Activated naive CD4-positive, alpha-beta T cell treated with anti-CD3 and anti-CD28 coated beads, Interleukin-2, amount 50 U/mL, for 24 hours (primary cell): ENCODE results near the gene SRGAP3.

Experiments used
- H3K27ac Mint-ChIP-seq: one replicate; pipeline ENCODE4 v1.8.0; 2021; ENCODE audit warnings: mild to moderate bottlenecking, mixed read lengths
- H3K27me3 Mint-ChIP-seq: one replicate; pipeline ENCODE4 v1.8.0; 2021; ENCODE audit warnings: mixed read lengths
- H3K36me3 Mint-ChIP-seq: one replicate; pipeline ENCODE4 v1.8.0; 2021; ENCODE audit warnings: mixed read lengths
- H3K4me1 Mint-ChIP-seq: one replicate; pipeline ENCODE4 v1.8.0; 2021; ENCODE audit warnings: mixed read lengths
- H3K4me3 Mint-ChIP-seq: one replicate; pipeline ENCODE4 v1.8.0; 2021; ENCODE audit warnings: mild to moderate bottlenecking, mixed read lengths
- H3K9me3 Mint-ChIP-seq: one replicate; pipeline ENCODE4 v1.8.0; 2021; ENCODE audit warnings: mixed read lengths

Gene SRGAP3

DNA sequence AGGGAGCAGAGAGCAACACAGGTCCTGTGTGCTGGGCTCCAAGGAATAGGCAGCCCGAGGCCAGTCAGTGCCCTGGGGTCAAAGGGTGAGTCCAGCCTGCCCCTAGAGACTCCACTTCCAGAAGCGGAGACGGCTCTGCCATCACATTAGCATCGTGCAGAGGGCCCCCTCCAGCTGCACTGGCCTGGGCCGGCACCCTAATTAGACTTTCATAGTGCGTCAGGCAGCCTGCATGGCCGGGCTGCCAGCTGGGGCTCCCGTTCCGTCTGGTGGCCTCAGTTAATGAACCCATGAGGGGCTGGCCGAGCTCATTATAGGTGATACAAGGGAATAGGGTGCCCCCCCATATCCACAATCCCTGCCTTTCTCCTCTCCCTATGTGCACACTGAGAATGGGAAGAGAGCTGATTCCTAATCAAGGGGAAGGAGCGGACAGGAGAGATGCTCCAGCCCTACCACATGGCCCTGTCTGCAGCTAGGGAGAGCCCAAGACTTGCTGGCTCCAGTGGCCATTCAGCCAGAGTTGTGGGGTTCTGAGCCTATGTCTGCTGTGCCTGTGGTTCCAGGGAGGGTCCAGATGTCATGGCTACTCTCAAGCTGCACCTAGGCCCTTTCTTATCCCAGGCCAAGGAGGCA lies 128.0 kb downstream of the SRGAP3 start:
- Mint-ChIP-seq H3K9me3 (no peaks in the 10 kb centered on the region), H3K27me3 (no peaks in the 10 kb centered on the region), H3K4me1 (no peaks in the 10 kb centered on the region)

GRCh38 chr3:9119331-9119730 lies 130.1 kb downstream of the SRGAP3 start:
- no peaks in the 10 kb centered on the region for H3K4me1 Mint-ChIP-seq
- H3K4me3 Mint-ChIP-seq, result no peak overlapping the region
- no peak overlapping the region for H3K27ac Mint-ChIP-seq
- no peaks in the 10 kb centered on the region for H3K36me3 Mint-ChIP-seq
- H3K9me3 Mint-ChIP-seq, result no peaks in the 10 kb centered on the region
- no peaks in the 10 kb centered on the region for H3K27me3 Mint-ChIP-seq

More for the DNA sequence above, 128.0 kb downstream of the SRGAP3 start:
- H3K36me3 Mint-ChIP-seq, result no peaks in the 10 kb centered on the region
- H3K4me3 Mint-ChIP-seq, result no peak overlapping the region
- no peak overlapping the region for H3K27ac Mint-ChIP-seq

DNA sequence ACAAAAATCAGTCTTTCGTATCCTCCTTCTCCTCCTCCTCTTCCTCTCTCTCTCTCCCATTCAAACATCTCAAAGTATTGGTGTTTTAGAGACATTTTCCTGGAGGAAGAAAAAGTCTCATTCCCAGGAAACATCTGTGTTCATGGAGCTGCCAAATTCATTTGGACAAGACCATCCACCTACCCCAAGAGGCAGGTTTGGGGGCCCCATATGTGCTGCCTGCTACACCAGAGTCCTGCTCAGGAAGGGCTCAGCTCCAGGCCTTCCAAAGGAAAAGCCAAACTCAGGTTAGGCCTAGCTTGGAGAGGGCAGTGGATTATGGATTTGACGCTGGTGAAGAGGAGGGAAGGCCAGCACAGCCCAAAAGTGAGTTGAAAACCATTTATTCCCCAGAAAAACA lies 131.2 kb downstream of the SRGAP3 start:
- no peaks in the 10 kb centered on the region for H3K27me3 Mint-ChIP-seq
- H3K4me1 Mint-ChIP-seq, result no peaks in the 10 kb centered on the region
- no peaks in the 10 kb centered on the region for H3K36me3 Mint-ChIP-seq
- H3K27ac Mint-ChIP-seq, result no peak overlapping the region
- no peaks in the 10 kb centered on the region for H3K9me3 Mint-ChIP-seq
- H3K4me3 Mint-ChIP-seq, result no peak overlapping the region

DNA sequence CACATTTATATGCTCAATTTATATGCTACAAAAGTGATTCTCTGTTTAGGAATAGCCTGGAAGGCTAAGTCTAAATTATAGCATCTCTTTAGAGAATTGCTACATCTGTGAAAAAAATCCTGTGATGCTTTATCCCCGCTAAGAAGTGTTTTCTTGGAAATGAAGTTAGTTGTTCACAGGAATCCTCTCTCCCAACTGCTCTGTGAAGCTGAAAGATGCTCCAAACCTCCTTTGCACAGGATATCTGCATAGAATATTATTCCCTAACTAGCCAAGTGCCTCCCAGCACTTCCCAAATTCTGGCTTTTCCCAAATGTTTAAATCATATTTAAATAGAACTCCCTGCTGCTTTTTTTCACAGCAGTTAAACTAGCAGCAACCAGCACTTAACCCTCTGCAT lies 132.2 kb downstream of the SRGAP3 start:
- H3K36me3 Mint-ChIP-seq, result no peaks in the 10 kb centered on the region
- no peak overlapping the region for H3K27ac Mint-ChIP-seq
- no peak overlapping the region for H3K4me3 Mint-ChIP-seq
- H3K9me3 Mint-ChIP-seq, result no peaks in the 10 kb centered on the region
- no peaks in the 10 kb centered on the region for H3K27me3 Mint-ChIP-seq
- no peaks in the 10 kb centered on the region for H3K4me1 Mint-ChIP-seq

DNA sequence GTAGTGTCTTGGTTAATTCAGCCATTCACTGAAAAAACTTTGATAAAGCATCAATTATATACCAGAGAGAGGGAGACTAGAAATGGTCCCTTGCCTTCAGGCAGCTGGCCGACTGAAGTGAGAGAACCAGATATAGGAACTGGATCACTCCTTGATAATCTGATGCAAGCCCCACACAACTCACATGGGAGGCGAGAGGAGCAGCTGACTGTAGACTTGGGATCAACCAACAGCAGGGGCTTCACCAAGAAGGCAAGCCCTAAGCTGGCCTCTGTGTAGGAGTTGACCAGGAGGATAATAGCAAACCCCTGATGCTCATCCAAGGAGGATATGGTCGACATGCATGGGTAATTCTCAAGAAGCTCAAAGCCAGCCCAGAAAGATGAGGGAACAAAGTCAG lies 133.1 kb downstream of the SRGAP3 start:
- H3K36me3 Mint-ChIP-seq, result no peaks in the 10 kb centered on the region
- H3K4me1 Mint-ChIP-seq, result no peaks in the 10 kb centered on the region
- no peak overlapping the region for H3K27ac Mint-ChIP-seq
- no peaks in the 10 kb centered on the region for H3K27me3 Mint-ChIP-seq
- H3K9me3 Mint-ChIP-seq, result no peaks in the 10 kb centered on the region
- H3K4me3 Mint-ChIP-seq, result no peak overlapping the region

DNA sequence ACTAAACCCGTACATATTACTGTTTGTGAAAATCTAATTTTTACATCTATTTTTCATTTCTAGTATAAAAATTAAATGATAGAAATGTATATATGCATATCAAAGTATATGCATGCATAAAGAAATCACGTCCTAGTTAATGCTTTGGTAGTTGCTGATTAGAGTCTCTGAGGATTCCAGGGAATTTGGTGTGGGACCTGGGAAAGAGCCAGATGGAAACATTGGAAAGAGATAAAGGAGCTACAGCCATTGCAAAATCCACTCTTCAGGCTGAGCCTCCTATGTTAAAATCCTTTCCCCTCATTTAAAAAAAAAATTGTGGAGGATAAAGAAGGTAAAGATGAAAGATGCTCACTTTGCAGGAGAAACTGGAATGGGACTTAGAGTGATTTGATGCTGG lies 134.1 kb downstream of the SRGAP3 start:
- Mint-ChIP-seq H3K27me3 (no peaks in the 10 kb centered on the region), H3K9me3 (no peaks in the 10 kb centered on the region), H3K4me1 (no peaks in the 10 kb centered on the region), H3K27ac (no peak overlapping the region), H3K36me3 (no peaks in the 10 kb centered on the region), H3K4me3 (no peak overlapping the region)

DNA sequence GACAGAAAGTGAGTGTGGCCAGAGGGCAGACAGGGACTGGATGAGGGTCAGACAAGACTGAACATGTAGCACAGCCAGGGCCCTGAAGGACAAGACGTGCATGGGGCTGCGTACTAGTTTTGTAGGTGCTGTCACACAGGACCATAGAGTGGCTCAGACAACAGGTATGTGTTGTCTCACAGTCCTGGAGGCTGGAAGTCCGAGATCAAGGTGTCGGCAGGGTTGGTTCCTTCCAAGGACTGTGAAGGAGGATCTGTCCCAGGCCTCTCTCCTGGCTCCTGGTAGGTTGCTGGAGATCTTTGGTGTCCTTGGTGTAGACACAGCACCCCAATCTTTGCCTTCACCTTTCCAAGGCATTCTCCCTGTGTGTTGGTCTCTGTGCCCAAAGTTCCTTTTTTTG lies 136.4 kb downstream of the SRGAP3 start:
- Mint-ChIP-seq H3K36me3 (no peaks in the 10 kb centered on the region), H3K27me3 (no peaks in the 10 kb centered on the region), H3K4me1 (no peaks in the 10 kb centered on the region), H3K4me3 (no peak overlapping the region), H3K27ac (no peak overlapping the region), H3K9me3 (no peaks in the 10 kb centered on the region)

DNA sequence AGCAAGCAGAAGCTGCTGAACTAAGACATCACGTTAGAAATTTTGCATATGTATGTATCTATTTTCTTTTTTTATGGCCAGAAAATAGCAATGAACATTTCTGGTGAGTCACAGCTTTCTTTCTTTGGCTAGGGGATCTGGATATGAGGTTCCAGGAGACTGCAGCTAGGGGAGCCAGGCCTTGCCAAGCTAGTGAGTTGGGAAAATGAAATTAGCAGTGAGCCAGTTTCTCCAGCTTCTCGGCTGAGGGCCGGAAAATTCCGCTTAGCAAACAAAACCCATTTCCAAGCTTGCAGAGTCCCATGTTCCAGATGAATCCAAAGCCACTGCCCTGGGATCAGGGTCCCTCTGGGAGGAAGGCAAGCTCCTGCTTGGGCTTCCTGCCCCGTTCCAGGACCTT lies 137.6 kb downstream of the SRGAP3 start:
- H3K36me3 Mint-ChIP-seq, result no peaks in the 10 kb centered on the region
- H3K4me3 Mint-ChIP-seq, result no peak overlapping the region
- no peaks in the 10 kb centered on the region for H3K9me3 Mint-ChIP-seq
- no peak overlapping the region for H3K27ac Mint-ChIP-seq
- no peaks in the 10 kb centered on the region for H3K27me3 Mint-ChIP-seq
- no peaks in the 10 kb centered on the region for H3K4me1 Mint-ChIP-seq

DNA sequence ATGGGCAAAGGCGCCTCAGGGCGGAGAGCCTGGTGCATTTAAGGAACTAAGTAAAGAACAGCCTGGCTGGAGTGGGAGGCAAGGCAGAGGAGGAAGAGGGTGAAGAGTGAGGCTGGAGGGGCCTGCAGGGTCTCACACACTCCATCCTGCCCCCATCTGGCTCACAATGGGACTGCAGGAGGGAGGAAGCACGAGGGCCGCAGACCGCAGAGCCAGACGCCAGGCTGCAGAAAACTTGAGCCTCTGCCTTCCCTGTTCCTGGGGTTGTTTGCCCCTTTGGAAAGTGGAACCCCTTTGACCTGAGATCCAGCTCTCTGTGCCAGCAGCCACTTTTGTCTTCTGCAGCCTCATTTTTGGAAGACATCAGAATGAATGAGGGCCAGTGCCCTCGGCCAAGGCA lies 138.0 kb downstream of the SRGAP3 start:
- no peaks in the 10 kb centered on the region for H3K4me1 Mint-ChIP-seq
- no peak overlapping the region for H3K4me3 Mint-ChIP-seq
- no peaks in the 10 kb centered on the region for H3K36me3 Mint-ChIP-seq
- H3K27ac Mint-ChIP-seq, result no peak overlapping the region
- no peaks in the 10 kb centered on the region for H3K27me3 Mint-ChIP-seq
- no peaks in the 10 kb centered on the region for H3K9me3 Mint-ChIP-seq

DNA sequence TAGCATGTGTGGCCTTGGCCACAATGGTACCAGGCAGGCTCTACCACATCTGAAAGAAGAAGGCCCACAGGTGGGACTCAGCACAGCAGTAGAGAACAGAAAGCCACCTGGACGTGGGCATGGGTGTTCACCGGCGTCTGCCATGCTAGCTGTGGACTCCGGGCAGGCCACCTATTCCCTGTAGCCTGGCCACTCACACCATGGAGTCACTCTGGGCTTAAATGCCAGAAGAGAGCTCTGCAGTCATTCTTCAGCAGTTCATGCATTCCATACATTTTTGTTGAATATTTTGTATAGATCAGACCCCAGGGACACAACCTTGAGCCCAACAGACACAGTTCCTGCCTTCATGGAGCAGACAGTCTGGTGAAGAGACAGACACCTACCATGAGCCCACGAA lies 138.6 kb downstream of the SRGAP3 start:
- H3K9me3 Mint-ChIP-seq, result no peaks in the 10 kb centered on the region
- H3K4me3 Mint-ChIP-seq, result no peak overlapping the region
- no peak overlapping the region for H3K27ac Mint-ChIP-seq
- no peaks in the 10 kb centered on the region for H3K36me3 Mint-ChIP-seq
- no peaks in the 10 kb centered on the region for H3K27me3 Mint-ChIP-seq
- H3K4me1 Mint-ChIP-seq, result no peaks in the 10 kb centered on the region

GRCh38 chr3:9110316-9110715 lies 139.1 kb downstream of the SRGAP3 start:
- no peak overlapping the region for H3K4me3 Mint-ChIP-seq
- no peaks in the 10 kb centered on the region for H3K27me3 Mint-ChIP-seq
- H3K4me1 Mint-ChIP-seq, result no peaks in the 10 kb centered on the region
- no peaks in the 10 kb centered on the region for H3K36me3 Mint-ChIP-seq
- H3K27ac Mint-ChIP-seq, result no peak overlapping the region
- no peaks in the 10 kb centered on the region for H3K9me3 Mint-ChIP-seq

- Mint-ChIP-seq H3K27ac (no peak overlapping the region), H3K4me3 (no peak overlapping the region), H3K36me3 (no peaks in the 10 kb centered on the region), H3K9me3 (no peaks in the 10 kb centered on the region), H3K4me1 (no peaks in the 10 kb centered on the region), H3K27me3 (no peaks in the 10 kb centered on the region)
These were observed 139.9 kb downstream of the SRGAP3 start for GRCh38 chr3:9109568-9109914.

DNA sequence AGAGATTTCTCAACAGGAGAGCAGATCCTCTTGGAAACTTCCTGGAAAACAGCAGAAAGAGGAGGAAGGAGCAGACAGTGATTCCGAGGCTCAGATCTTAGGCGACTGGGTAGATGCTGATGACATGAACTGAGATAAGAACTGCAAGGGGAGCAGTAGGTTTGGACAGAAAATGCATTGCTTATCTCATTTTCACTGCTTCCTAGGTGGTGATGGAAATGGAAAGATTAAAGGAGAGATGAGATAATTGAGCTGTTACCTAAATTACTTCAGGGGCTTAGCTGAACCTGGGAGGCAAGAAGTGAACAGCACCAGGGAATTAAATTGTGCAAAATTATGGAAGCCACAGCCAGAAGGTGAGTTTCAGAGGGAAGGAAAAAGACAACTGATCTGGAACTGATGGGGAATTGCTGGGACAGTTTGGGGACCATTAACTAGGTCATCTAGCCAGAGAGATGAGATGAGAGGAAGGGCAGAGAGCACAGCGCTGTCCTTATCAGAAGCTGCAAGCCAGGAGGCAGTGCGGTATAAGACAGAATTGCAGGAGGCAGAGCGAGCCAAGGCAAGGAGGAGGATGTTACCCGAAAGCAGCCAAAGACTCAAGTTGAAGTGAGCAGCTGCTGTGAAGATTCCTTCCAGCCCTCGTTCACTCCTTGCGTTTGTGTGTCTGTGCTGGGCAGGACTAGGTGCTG lies 140.4 kb downstream of the SRGAP3 start:
- no peaks in the 10 kb centered on the region for H3K36me3 Mint-ChIP-seq
- H3K27ac Mint-ChIP-seq, result no peak overlapping the region
- H3K4me1 Mint-ChIP-seq, result no peaks in the 10 kb centered on the region
- H3K4me3 Mint-ChIP-seq, result no peak overlapping the region
- H3K27me3 Mint-ChIP-seq, result no peaks in the 10 kb centered on the region
- no peaks in the 10 kb centered on the region for H3K9me3 Mint-ChIP-seq

- no peak overlapping the region for H3K27ac Mint-ChIP-seq
- H3K36me3 Mint-ChIP-seq, result no peaks in the 10 kb centered on the region
- no peak overlapping the region for H3K4me3 Mint-ChIP-seq
- no peaks in the 10 kb centered on the region for H3K27me3 Mint-ChIP-seq
- H3K4me1 Mint-ChIP-seq, result no peaks in the 10 kb centered on the region
- H3K9me3 Mint-ChIP-seq, result no peaks in the 10 kb centered on the region
These were observed 141.7 kb downstream of the SRGAP3 start for GRCh38 chr3:9107738-9108137.

GRCh38 chr3:9105421-9105820 lies 144.0 kb downstream of the SRGAP3 start:
- Mint-ChIP-seq H3K27ac (no peak overlapping the region), H3K36me3 (no peaks in the 10 kb centered on the region), H3K4me1 (no peaks in the 10 kb centered on the region), H3K27me3 (no peaks in the 10 kb centered on the region), H3K9me3 (no peaks in the 10 kb centered on the region), H3K4me3 (no peak overlapping the region)

DNA sequence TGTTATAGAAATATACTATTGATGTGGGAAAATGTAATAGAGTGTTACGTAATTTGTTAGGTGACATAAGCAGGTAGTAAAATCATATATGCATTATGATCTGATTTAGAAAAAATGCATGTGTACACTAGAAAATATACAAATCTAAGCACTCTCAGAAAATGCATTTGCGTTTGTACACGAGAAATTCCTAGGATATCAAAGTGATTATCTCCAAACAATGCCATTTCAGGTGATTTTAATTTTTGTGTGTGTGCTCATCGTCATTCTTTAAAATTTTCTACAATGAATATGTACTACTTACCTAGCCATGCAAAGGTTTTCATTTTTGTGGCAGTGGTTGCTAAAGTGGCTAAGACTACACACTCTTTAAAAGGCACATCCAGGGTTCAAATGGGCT lies 145.3 kb downstream of the SRGAP3 start:
- no peaks in the 10 kb centered on the region for H3K4me1 Mint-ChIP-seq
- H3K9me3 Mint-ChIP-seq, result no peaks in the 10 kb centered on the region
- no peak overlapping the region for H3K27ac Mint-ChIP-seq
- H3K4me3 Mint-ChIP-seq, result no peak overlapping the region
- H3K36me3 Mint-ChIP-seq, result no peaks in the 10 kb centered on the region
- H3K27me3 Mint-ChIP-seq, result no peaks in the 10 kb centered on the region
